HG03139 (cell line): Measurements from ENCODE around the gene NLRP11.
"Not testable (repeated sequence)": the region's sequence is repeated elsewhere in the genome, so short reads cannot be mapped to it uniquely, and the experiment has no call there.

Experiments
- ATAC-seq: cut with Tn5 transposase; IDR thresholded peaks from one replicate; pipeline ENCODE4 v1.9.1; 2021; ENCODE audit not compliant: unreplicated experiment

The NLRP11 gene

DNA sequence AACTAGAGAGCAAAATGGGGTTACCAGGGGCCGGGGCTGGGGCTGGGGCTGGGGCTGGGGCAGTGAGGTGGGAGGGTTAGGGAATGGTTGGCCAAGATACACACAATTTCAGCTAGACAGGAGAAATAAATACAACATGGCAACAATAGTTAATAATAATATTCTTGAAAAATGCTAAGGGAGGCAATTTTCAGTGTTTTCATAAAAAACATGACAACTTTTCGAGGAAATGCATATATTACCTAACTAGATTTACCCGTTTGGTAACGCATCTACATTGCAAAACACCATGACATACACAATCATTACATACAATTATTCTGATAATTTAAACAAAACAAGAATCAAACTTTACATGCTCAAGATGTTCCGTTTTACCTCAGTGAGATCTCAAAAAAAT is 50.7 kb downstream of the NLRP11 start:
- ATAC-seq = no peak

DNA sequence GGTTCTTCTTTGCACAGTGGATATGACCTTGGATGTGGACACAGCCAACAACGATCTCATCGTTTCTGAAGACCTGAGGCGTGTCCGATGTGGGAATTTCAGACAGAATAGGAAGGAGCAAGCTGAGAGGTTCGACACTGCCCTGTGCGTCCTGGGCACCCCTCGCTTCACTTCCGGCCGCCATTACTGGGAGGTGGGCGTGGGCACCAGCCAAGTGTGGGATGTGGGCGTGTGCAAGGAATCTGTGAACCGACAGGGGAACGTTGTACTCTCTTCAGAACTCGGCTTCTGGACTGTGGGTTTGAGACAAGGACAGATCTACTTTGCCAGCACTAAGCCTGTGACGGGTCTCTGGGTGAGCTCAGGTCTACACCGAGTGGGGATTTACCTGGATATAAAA is 53.5 kb downstream of the NLRP11 start:
- no peak for ATAC-seq

DNA sequence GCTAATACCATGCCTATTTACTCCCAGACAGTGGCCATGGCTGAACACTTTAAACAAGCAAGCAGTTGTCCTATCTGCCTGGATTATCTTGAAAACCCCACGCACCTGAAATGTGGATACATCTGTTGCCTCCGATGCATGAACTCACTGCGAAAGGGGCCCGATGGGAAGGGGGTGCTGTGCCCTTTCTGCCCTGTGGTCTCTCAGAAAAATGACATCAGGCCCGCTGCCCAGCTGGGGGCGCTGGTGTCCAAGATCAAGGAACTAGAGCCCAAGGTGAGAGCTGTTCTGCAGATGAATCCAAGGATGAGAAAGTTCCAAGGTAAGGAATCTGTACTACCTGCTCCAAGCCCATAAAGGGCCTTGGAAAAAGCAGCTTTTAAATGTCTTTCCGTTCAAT is 54.3 kb downstream of the NLRP11 start:
- ATAC-seq = no peak

DNA sequence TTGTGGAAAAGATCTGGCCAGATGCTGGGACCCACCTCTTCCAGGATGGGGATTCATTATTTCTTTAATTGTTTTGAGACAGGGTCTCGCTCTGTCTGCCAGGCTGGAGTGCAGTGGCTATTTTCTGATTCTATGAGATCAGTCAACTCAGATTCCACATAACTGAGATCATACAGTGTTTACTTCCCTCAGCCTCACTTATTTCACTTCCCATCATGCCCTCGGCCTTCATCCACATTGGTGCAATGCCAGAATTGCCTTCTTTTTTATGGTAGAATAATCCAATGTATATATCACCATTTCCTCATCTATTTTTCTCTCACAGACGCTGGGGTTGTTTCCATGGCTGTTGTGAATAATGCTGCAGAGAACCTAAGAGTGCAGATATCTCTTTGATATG is 62.2 kb downstream of the NLRP11 start:
- not testable (repeated sequence) for ATAC-seq

DNA sequence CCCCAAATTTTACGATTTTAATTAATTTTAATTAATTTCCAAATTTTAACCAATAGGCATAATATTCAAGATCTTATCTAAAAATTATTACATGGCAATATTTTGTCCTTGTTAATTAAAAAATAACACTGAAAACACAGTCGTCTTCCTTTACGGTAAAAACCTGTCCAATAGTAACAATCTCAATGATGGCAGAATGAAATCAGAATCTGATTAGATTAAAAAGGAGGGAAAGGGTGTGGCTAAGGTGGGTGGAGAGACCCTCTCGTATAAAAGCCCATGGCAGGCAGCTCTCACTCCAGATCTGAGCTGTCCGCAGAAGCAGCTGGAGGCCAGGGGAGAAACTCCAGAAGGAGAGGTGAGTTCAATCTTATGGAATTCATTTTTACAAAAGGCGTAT is 63.0 kb downstream of the NLRP11 start, which contains the start of gene RFPL4AL1:
Gene RFPL4AL1 (plus strand): TSS at position 301 of the 400 bp plus-strand sequence. CDS start 2,687 bp downstream, outside the sequence.
- not testable (repeated sequence) for ATAC-seq

DNA sequence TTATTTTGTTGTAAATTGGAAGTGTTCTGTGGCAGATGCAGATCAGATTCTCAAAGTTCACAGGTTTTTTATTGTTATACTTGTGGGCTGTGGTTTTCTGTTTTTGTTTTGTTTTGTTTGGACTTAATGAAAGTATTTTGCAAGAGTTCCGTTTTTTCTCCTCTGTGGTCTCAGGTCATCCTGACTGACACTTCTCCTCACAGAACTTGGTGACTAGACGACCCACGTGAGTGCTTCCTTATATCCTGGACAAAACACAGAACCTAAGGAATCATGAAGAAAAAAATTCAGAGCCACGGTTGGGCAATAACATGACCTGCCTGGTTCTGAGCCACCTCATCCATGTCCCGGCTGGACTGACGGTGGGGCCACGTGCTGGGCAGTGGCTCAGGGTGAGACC is 65.3 kb downstream of the NLRP11 start:
- no peak for ATAC-seq

DNA sequence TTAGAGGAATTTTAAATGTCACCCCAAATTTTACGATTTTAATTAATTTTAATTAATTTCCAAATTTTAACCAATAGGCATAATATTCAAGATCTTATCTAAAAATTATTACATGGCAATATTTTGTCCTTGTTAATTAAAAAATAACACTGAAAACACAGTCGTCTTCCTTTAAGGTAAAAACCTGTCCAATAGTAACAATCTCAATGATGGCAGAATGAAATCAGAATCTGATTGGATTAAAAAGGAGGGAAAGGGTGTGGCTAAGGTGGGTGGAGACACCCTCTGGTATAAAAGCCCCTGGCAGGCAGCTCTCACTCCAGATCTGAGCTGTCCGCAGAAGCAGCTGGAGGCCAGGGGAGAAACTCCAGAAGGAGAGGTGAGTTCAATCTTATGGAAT is 73.0 kb downstream of the NLRP11 start, which contains the start of gene RFPL4A:
Gene RFPL4A (plus strand): TSS at position 301 of the 400 bp plus-strand sequence. CDS start 2,704 bp downstream, outside the sequence.
- not testable (repeated sequence) for ATAC-seq

DNA sequence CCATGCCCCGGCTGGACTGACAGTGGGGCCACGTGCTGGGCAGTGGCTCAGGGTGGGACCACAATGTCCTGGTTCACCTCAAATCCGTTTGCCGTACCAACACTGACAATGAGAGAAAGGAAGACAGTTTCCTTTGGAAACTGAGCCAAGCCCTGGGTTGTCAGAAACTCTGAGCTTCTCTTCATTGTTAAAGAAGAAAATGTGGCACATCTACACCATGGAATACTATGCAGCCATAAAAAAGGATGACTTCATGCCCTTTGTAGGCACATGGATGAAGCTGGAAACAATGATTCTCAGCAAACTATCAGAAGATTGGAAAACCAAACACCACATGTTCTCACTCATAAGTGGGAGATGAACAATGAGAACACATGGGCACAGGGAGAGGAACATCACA is 75.0 kb downstream of the NLRP11 start:
- not testable (repeated sequence) for ATAC-seq

DNA sequence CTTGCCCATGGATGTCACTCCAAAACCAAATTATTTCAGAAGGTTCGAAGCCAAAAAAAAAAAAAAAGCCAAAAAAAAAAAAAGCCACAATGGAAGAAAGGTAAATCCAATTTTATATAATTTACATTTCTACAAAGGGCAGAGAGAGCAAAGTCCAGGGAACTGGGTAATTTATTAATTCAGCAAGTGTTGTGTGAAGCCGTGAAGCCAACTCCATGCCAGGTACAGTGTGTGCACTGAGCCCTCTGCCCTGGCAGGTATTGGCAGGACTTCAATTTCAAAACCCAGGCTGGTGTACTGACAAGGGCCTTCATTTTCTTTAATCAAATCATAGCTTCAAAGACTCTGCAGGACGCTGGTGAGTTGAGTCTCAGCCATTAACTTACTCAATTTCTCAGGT is 78.4 kb downstream of the NLRP11 start:
- no peak for ATAC-seq

DNA sequence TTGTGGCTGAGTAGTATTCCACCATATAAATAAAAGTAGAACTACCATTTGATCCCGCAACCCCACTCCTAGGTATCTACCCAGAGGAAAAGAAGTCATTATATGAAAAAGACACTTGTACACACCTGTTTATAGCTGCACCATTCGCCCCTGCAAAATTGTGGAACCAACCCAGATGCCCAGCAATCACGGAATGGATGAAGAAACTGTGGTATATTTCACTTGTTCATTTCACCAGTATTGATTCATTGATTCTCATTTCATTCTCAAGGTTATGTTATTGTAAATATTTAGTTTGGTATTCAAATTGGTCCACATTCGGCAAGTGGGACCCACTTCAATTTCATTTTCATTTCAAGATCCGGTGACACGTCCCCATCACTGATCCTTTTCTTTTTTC is 81.1 kb downstream of the NLRP11 start:
- ATAC-seq = no peak

DNA sequence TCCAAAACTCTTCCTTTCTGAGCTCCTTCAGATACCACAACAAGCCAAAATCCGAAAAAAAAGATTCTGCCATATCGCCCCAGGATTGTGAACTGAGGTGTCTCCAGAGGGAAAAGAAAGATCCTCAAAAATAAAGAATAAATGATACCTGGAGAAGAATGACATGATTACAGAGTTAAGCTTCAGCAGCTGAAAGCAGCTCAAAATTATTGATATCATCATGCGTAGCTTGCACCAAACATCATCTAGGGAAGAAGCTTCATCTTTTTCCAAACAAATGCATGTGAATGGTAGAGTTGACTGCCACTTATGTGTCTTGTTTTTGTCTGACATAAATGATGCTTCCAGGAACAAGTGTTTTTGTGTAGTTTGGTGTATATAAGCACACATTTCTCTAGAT is 93.5 kb downstream of the NLRP11 start, which contains the start of gene NLRP9:
Gene NLRP9 (minus strand): TSS at position 101 of the 400 bp plus-strand sequence. CDS start 28 bp downstream, at position 73.
- no peak for ATAC-seq
